ENCODE measurements around the gene MRPL28.
"Not testable (repeated sequence)": the region's sequence is repeated elsewhere in the genome, so short reads cannot be mapped to it uniquely, and the experiment has no call there.

Gene MRPL28

GRCh38 chr16:373020-373598 is 2.8 kb upstream of the MRPL28 start:
- DNase-seq (ENCODE audit: low read depth), result no peak

- DNase-seq (ENCODE audit: low read depth), result no peak
These were observed 2.1 kb upstream of the MRPL28 start for GRCh38 chr16:372302-372983.

DNA sequence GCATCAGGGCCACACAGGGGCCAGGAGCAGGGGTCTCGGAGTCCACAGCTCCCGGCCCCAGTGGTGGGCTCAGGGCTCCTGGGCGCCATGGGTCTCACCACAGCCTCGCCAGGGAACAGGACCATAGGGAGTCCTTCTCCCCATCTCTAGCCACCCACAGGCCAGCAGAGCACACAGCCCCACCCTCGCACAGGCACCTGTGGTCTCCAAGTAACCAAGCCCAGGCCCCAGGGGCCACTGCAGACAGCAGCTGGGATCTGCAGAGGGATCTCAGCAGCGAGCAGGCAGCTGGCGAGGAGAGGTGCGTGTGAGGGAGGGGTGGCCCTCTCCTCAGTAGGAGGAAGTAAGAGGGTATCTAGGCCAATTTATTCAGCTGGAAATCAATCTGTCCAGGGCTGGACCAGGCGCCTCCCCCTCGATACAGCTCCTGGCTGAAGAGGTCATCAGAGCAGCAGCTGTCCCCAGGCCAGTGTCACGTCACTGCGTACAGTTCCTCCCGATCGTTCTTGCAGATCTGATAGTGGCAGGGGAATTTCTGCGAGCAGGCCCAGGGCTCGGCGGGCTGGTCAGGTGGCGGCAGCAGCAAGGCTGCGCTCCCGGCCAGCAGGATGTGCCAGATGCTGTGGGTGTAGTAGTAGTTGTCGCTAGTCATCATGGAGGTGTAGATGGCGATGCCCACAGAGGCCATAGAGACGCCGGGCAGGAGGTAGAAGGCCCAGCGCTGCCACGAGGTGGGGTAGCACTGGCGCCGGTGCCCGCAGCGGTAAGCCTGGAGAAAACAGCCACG is 1.4 kb upstream of the MRPL28 start:
- DNase-seq (ENCODE audit: low read depth), result no peak

DNA sequence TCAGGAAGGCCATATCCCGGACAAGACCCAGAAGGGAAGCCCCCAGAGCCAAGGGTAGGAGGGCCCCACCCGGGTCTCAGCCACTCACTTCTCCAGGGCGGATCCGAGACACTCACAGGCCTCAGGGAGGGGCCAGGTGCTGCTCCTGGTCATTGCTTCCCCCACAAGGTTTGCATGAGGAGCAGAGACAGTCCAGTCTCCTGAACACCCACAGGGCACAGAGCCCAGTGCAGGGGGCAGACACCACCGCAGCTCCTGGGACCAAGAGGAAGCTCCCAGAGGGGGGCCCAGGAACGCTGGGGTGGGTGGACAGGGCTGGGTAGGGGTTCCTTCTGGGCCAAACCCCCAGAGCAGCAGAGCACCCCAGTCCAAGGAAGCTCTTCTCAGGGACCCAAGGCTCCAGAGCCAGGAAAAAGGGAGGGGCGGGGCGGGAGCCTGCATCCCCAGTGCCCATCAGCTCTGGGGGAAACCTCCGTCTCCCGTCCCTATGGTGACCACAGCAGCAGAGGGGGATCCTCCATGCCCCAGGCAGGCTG is 709 bp upstream of the MRPL28 start:
- no peak for DNase-seq (ENCODE audit: low read depth)

- DNase-seq (ENCODE audit: low read depth), result peak; percentile 34
These were observed 387 bp downstream of the MRPL28 start for GRCh38 chr16:369866-370436.

DNA sequence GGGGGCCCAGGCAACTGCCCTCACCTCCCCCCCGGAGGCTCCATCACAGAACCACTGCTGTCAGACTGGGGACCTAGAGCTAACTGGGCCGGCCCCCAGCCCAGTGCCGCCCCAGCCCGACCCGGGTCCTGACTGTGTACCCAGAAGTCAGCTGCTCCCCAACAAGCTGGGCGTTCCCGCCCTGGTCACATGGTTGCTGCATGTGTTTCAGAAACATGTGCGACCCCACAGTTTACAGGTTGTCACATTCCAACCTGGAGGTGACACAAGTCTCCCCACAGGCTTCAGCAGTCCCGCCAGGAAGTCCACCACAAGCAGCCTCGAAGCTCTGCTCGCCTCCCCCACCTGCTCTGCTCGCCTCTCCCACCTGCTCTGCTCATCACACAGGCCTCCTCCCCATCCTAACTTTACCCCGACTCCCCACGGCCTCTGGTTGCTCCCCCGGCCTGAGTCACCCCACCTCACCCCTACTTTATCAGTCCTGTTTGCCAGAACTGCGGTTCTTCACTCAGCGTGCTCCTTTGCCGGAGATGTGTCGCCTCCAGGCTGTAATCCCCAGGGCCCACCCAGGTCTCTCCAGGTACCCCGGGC is 968 bp downstream of the MRPL28 start:
- DNase-seq (ENCODE audit: low read depth), result no peak

GRCh38 chr16:368388-369158 is 1.8 kb downstream of the MRPL28 start:
- DNase-seq (ENCODE audit: low read depth), result no peak

GRCh38 chr16:367333-367903 is 2.9 kb downstream of the MRPL28 start:
- DNase-seq (ENCODE audit: low read depth), result no peak

- DNase-seq (ENCODE audit: low read depth), result no peak
These were observed 3.9 kb downstream of the MRPL28 start for GRCh38 chr16:366476-366875.

DNA sequence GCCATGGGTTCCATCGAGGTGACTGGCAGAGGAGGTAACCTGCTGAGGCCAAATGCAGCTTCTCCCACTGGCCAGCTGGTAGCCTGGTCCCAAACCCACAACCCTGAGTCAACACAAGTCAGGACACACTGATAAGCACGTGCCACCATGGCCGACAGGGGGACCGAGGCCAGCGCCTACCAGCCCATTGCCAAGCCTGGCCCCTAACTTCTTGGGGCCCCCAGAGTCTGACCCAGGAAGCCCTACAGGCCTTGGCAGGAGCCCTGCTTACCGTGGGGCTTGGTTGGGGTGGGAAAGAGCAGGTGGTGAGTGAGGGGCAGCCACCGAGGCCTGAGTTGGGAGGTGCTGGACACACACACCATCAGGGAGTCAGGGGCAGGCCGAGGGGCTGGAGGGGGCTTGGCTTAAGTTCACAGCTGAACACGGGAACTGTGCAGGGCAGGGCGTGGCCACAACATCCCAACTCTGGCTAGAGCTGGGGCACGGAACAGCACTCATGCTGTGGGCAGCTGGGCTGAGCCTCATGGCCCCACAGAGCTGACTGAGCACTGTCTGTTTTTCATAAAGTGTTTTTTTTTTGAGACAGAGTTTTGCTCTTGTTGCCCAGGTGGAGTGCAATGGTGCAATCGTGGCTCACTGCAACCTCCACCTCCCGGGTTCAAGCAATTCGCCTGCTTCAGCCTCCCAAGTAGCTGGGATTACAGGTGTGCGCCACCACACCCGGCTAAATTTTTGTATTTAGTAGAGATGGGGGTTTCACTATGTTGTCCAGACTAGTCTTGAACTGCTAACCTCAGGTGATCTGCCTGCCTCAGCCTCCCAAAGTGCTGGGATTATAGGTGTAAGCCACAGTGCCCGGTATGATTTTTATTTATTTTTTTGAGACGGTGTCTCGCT is 5.5 kb downstream of the MRPL28 start:
- DNase-seq (ENCODE audit: low read depth), result no peak

DNA sequence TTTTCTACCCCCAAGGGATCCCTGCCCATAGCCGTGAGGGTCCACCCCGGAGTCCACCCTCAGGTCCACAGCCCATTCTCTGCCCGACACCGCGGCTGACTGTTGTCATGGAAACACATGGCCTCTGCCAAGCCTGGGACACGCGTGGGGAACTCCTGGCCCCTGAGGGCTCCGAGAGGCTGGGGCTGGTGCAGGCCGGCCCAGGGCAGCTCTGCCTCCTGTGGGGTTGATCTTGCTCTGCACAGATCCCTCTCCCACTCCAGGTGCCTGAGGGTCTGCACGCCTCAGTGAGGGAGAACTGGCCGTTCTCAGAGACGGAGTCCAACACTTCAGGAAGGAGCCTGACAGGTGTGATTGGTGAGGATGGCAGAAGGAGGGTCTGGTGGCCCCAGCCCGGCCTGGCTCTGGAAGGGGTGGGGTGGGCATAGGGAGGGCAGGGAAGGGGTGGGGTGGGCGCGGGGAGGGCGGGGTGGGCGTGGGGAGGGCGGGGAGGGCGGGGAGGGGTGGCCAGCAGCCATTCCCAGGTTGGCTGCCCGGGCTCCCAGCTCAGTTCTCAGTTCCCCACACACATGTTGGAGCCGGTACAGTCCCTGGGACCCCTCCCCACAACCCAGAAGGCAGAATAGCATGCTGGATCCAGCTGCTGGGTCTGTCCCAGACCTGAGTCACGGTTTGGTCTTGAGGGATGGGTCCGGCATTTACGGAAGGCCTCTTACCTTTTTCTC is 6.4 kb downstream of the MRPL28 start:
- DNase-seq (ENCODE audit: low read depth), result no peak

DNA sequence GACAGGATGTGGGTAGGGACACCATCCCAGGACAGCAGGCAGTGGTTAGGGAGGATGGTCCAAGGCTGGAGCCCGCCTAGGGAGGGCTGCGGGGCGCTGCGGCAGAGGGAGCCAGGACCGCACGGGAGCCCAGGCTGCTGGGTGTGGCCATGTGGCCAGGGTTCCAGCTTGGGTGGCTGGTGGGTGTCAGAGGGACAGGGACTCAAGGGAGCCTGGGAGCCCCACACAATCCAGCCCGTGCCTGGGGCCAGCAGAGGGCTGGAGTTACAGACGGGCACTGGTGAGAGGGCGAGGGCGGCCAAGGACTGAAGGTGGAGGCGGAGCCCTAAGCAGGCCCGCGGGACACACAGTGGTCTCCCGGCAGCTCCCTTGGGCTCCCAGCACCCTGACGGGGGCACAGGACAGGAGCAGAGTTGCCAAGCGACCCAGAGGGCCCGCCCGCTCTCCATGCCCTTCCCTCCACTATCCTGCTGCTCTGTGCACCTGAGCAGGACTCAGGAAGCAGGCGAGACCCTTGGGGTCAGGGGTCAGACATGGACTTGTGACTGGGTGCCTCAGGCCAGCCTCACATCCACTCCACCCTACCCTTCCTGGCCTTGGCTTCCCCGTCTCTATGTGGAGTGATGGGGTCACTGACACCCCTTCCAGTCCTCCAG is 7.1 kb downstream of the MRPL28 start:
- DNase-seq (ENCODE audit: low read depth), result no peak

DNA sequence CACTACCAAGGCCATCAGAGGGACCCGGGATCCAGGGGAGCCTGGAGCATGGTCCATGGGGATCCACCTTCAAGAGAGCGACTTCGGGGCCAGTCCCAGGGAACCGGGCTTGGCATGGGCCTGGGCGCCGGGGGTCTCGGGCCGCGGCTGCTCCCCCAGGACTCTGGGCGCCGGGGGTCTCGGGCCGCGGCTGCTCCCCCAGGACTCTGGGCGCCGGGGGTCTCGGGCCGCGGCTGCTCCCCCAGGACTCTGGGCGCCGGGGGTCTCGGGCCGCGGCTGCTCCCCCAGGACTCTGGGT is 7.7 kb downstream of the MRPL28 start:
- DNase-seq (ENCODE audit: low read depth), result not testable (repeated sequence)

GRCh38 chr16:361872-362701 is 8.3 kb downstream of the MRPL28 start:
- DNase-seq (ENCODE audit: low read depth), result peak; percentile 85

GRCh38 chr16:361341-361871 is 8.9 kb downstream of the MRPL28 start:
- no peak for DNase-seq (ENCODE audit: low read depth)

- DNase-seq (ENCODE audit: low read depth), result no peak
These were observed 9.5 kb downstream of the MRPL28 start for GRCh38 chr16:360698-361336.
